HEK293T (cell line): ENCODE data around the gene SLC25A22.

Experiments used
- CTCF ChIA-PET: fragments of 350-600 bp; formaldehyde crosslinking; extraction: SDS; loops from one replicate; lab custom pipeline; 2021; ENCODE audit warnings: antibody characterized with exemption, inconsistent platforms; lab: Yijun Ruan, JAX
- POLR2A ChIA-PET: fragments of 350-600 bp; formaldehyde crosslinking; extraction: SDS; loops from one replicate; lab custom pipeline; 2020; ENCODE audit warnings: antibody characterized with exemption, inconsistent platforms; lab: Yijun Ruan, JAX
- DNase-seq: peaks from one replicate; pipeline ENCODE4 v3.0.0; 2012; ENCODE audit warnings: mixed read lengths; ENCODE audit errors: extremely low spot score
- ARNT ChIP-seq: fragments of 450-650 bp; IDR thresholded peaks from 2 replicates; pipeline ENCODE4 v1.6.1; 2017; ENCODE audit warnings: mild to moderate bottlenecking
- BHLHE40 ChIP-seq: fragments of 450-650 bp; IDR thresholded peaks from 2 replicates; pipeline ENCODE4 v1.6.1; 2016; ENCODE audit warnings: mild to moderate bottlenecking, moderate library complexity, borderline replicate concordance
- CTBP1 ChIP-seq: fragments of 450-650 bp; IDR thresholded peaks from 2 replicates; pipeline ENCODE4 v1.6.1; 2016; ENCODE audit warnings: borderline replicate concordance
- ELF4 ChIP-seq: fragments of 450-650 bp; IDR thresholded peaks from 2 replicates; pipeline ENCODE4 v1.6.1; 2017; ENCODE audit warnings: antibody characterized with exemption
- FOXA1 ChIP-seq: fragments of 450-650 bp; IDR thresholded peaks from 2 replicates; pipeline ENCODE4 v1.6.1; 2016; ENCODE audit warnings: mild to moderate bottlenecking
- FOXK2 ChIP-seq: fragments of 450-650 bp; IDR thresholded peaks from 2 replicates; pipeline ENCODE4 v1.6.1; 2016; ENCODE audit warnings: mild to moderate bottlenecking
- FOXM1 ChIP-seq: fragments of 450-650 bp; IDR thresholded peaks from 2 replicates; pipeline ENCODE4 v1.6.1; 2017; ENCODE audit warnings: mild to moderate bottlenecking, borderline replicate concordance
- HDGF ChIP-seq: fragments of 450-650 bp; IDR thresholded peaks from 2 replicates; pipeline ENCODE4 v1.6.1; 2017; ENCODE audit warnings: antibody characterized with exemption, borderline replicate concordance
- L3MBTL2 ChIP-seq: fragments of 450-650 bp; conservative IDR thresholded peaks from 2 replicates; pipeline ENCODE4 v1.6.1; 2016; ENCODE audit warnings: mild to moderate bottlenecking
- LEF1 ChIP-seq: fragments of 450-650 bp; IDR thresholded peaks from 2 replicates; pipeline ENCODE4 v1.6.1; 2017; ENCODE audit warnings: mild to moderate bottlenecking, borderline replicate concordance
- NFRKB ChIP-seq: fragments of 450-650 bp; IDR thresholded peaks from 2 replicates; pipeline ENCODE4 v1.6.1; 2016; ENCODE audit warnings: mild to moderate bottlenecking, moderate library complexity
- PKNOX1 ChIP-seq: fragments of 450-650 bp; IDR thresholded peaks from 2 replicates; pipeline ENCODE4 v1.6.1; 2016
- SP1 ChIP-seq: fragments of 450-650 bp; IDR thresholded peaks from 2 replicates; pipeline ENCODE4 v1.6.1; 2017
- SUZ12 ChIP-seq: fragments of 450-650 bp; IDR thresholded peaks from 2 replicates; pipeline ENCODE4 v1.6.1; 2016; ENCODE audit warnings: mild to moderate bottlenecking
- TARDBP ChIP-seq: fragments of 450-650 bp; IDR thresholded peaks from 2 replicates; pipeline ENCODE4 v1.6.1; 2016
- ZNF384 ChIP-seq: fragments of 450-650 bp; IDR thresholded peaks from 2 replicates; pipeline ENCODE4 v1.6.1; 2016

Gene SLC25A22

GRCh38 chr11:815675-816432 lies 17.8 kb upstream of the SLC25A22 start:
- no peak for DNase-seq
- TF ChIP-seq TARDBP: no peak
- TF ChIP-seq NFRKB: no peak
- no peak for TF ChIP-seq SP1
- TF ChIP-seq ARNT: no peak
- no peak for TF ChIP-seq FOXM1
- no peak for TF ChIP-seq SUZ12
- no peak for TF ChIP-seq FOXK2
- no peak for TF ChIP-seq FOXA1
- no peak for TF ChIP-seq ZNF384
- TF ChIP-seq ELF4: no peak
- TF ChIP-seq HDGF: no peak
- TF ChIP-seq CTBP1: no peak
- TF ChIP-seq PKNOX1: no peak
- TF ChIP-seq BHLHE40: no peak
- CTCF ChIA-PET: no interaction called here
- POLR2A ChIA-PET: interaction anchor here (1.4 to 5.3 kb wide), 2 partner anchors 7 to 27 kb away, joined by 5 to 39 read pairs; partner anchors contain the start of genes POLR2L, RPLP2 and TSPAN4

- ChIA-PET POLR2A (interaction anchor here (1.0 kb wide), 1 partner anchor 30 kb away, joined by 3 read pairs; the partner anchor contains the start of gene TSPAN4), CTCF (no interaction called here)
- TF ChIP-seq ZNF384 (no peak), NFRKB (no peak), FOXA1 (no peak), LEF1 (no peak), CTBP1 (no peak), TARDBP (no peak), HDGF (no peak), PKNOX1 (no peak), SUZ12 (no peak), SP1 (no peak), FOXK2 (no peak), L3MBTL2 (no peak), BHLHE40 (no peak)
- no peak for DNase-seq
Measured at GRCh38 chr11:813456-814096, 15.5 kb upstream of the SLC25A22 start.

- ChIA-PET POLR2A (interaction anchor here (1.0 kb wide), 2 partner anchors 18 to 30 kb away, joined by 3 read pairs; partner anchors contain the start of gene TSPAN4), CTCF (no interaction called here)
- no peak for DNase-seq
- TF ChIP-seq FOXK2 (no peak), LEF1 (no peak), ELF4 (no peak), FOXM1 (no peak), BHLHE40 (no peak), SP1 (no peak), ARNT (no peak), TARDBP (no peak), SUZ12 (no peak), PKNOX1 (no peak), CTBP1 (no peak), ZNF384 (no peak), HDGF (no peak), FOXA1 (no peak), L3MBTL2 (no peak), NFRKB (no peak)
Measured at GRCh38 chr11:813072-813455, 15.0 kb upstream of the SLC25A22 start.

- no peak for DNase-seq
- ChIA-PET POLR2A (interaction anchor here (1.0 to 1.6 kb wide), 2 partner anchors 19 to 21 kb away, joined by 3 to 6 read pairs; no protein-coding TSS in a partner anchor), CTCF (no interaction called here)
- TF ChIP-seq NFRKB: no peak
- no peak for TF ChIP-seq L3MBTL2
- TF ChIP-seq FOXM1: no peak
- no peak for TF ChIP-seq HDGF
- TF ChIP-seq ZNF384: no peak
Measured at GRCh38 chr11:812390-812789, 14.3 kb upstream of the SLC25A22 start.

- POLR2A ChIA-PET: interaction anchor here (1.6 kb wide), 1 partner anchor 22 kb away, joined by 6 read pairs; no protein-coding TSS in a partner anchor
- TF ChIP-seq HDGF: no peak
- TF ChIP-seq FOXK2: no peak
- no peak for TF ChIP-seq CTBP1
- TF ChIP-seq FOXM1: no peak
- TF ChIP-seq L3MBTL2: no peak
- no peak for TF ChIP-seq FOXA1
- CTCF ChIA-PET: no interaction called here
- no peak for DNase-seq
Measured at GRCh38 chr11:811446-812245, 13.6 kb upstream of the SLC25A22 start.
